SK-N-SH (cell line): ENCODE data around the gene MANSC4. TPM values are rescaled to one million over a fixed set of nuclear protein-coding genes. Genes with fewer than 3 reads are reported as not detected.

Experiments used
- CTCF ChIA-PET: fragments of 300-600, 350-600 bp; formaldehyde crosslinking; extraction: SDS; loops from one replicate; lab custom pipeline; 2021; lab: Yijun Ruan, JAX
- POLR2A ChIA-PET: fragments of 350-600 bp; sonication (Branson Sonifier 250); formaldehyde crosslinking; extraction: SDS; loops from one replicate; lab custom pipeline; 2020; ENCODE audit warnings: antibody characterized with exemption, inconsistent platforms; lab: Yijun Ruan, JAX
- DNase-seq: peaks from one replicate; pipeline ENCODE4 v3.0.0; 2012
- H2AFZ ChIP-seq: fragments of 200-600 bp; sonication (generic); 2 replicates; pipeline ENCODE4 v1.8.1; 2016; ENCODE audit warnings: antibody characterized with exemption, mild to moderate bottlenecking, low read depth
- H3F3A ChIP-seq: fragments of 200-600 bp; sonication (generic); replicated peaks from 2 replicates; pipeline ENCODE3; 2016; ENCODE audit warnings: antibody characterized with exemption, mild to moderate bottlenecking; ENCODE audit not compliant: insufficient read depth
- H3K27ac ChIP-seq, 2 experiments: fragments of 200-500 bp in 1 of 2; fragments of 200-600 bp in 1 of 2; sonication (Bioruptor generic) in 1 of 2; sonication (generic), shearing (Covaris generic) in 1 of 2; 2 replicates each; pipeline versions ENCODE4 v1.5.1 to v1.6.1; 2014 to 2016; ENCODE audit warnings: low read depth in 2 of 2, inconsistent platforms in 1 of 2, low read length in 1 of 2, mild to moderate bottlenecking in 1 of 2, mixed read lengths in 1 of 2
- H3K27me3 ChIP-seq: fragments of 200-600 bp; sonication (generic), shearing (Covaris generic); 2 replicates; pipeline ENCODE4 v1.6.1; 2016; ENCODE audit warnings: mixed run types; ENCODE audit not compliant: insufficient read depth
- H3K36me3 ChIP-seq, 2 experiments: fragments of 200-500 bp in 1 of 2; fragments of 200-600 bp in 1 of 2; sonication (Bioruptor generic) in 1 of 2; sonication (generic) in 1 of 2; replicated peaks in 1 of 2; 2 replicates each; pipeline versions ENCODE3 to v1.5.1; 2014 to 2016; ENCODE audit warnings: low read length in 1 of 2, mild to moderate bottlenecking in 1 of 2; ENCODE audit not compliant: insufficient read depth in 2 of 2, control insufficient read depth in 1 of 2
- H3K4me1 ChIP-seq, 2 experiments: fragments of 200-500 bp in 1 of 2; fragments of 200-600 bp in 1 of 2; sonication (Bioruptor generic) in 1 of 2; sonication (generic), shearing (Covaris generic) in 1 of 2; 2 replicates each; pipeline versions ENCODE4 v1.5.1 to v1.6.1; 2014 to 2016; ENCODE audit warnings: low read depth in 1 of 2, low read length in 1 of 2, mixed run types in 1 of 2; ENCODE audit not compliant: insufficient read depth in 2 of 2, control insufficient read depth in 1 of 2
- H3K4me2 ChIP-seq: fragments of 200-600 bp; sonication (generic), shearing (Covaris generic); 2 replicates; pipeline ENCODE4 v1.6.1; 2017; ENCODE audit warnings: mixed run types
- H3K4me3 ChIP-seq, 2 experiments: fragments of 200-500 bp in 1 of 2; fragments of 200-600 bp in 1 of 2; sonication (Bioruptor generic) in 1 of 2; sonication (generic), shearing (Covaris generic) in 1 of 2; 2 replicates each; pipeline versions ENCODE4 v1.5.1 to v1.8.1; 2014 to 2016; ENCODE audit warnings: low read depth in 2 of 2, inconsistent platforms in 1 of 2, low read length in 1 of 2, mild to moderate bottlenecking in 1 of 2, mixed read lengths in 1 of 2, moderate library complexity in 1 of 2
- H3K79me2 ChIP-seq: fragments of 200-600 bp; sonication (generic); 2 replicates; pipeline ENCODE4 v1.8.1; 2017; ENCODE audit warnings: mild to moderate bottlenecking; ENCODE audit not compliant: insufficient read depth
- H3K9ac ChIP-seq: fragments of 200-600 bp; sonication (generic); 2 replicates; pipeline ENCODE4 v1.6.1; 2017; ENCODE audit warnings: mixed run types
- H3K9me2 ChIP-seq: fragments of 200-600 bp; sonication (generic); 2 replicates; pipeline ENCODE4 v1.6.1; 2017; ENCODE audit warnings: mixed run types
- H3K9me3 ChIP-seq: fragments of 200-600 bp; sonication (generic); 2 replicates; pipeline ENCODE4 v1.6.1; 2017; ENCODE audit warnings: mixed run types, mild to moderate bottlenecking, moderate library complexity
- H4K20me1 ChIP-seq: fragments of 200-600 bp; sonication (generic); 2 replicates; pipeline ENCODE4 v1.6.1; 2017; ENCODE audit warnings: mild to moderate bottlenecking, mixed run types; ENCODE audit not compliant: insufficient read depth
- EP300 ChIP-seq, 2 experiments: IDR thresholded peaks; 2 replicates each; pipeline versions ENCODE4 v1.4.0 to v1.6.1; 2012; ENCODE audit warnings: borderline replicate concordance in 1 of 2, low read depth in 1 of 2, low read length in 1 of 2
- EZH2phosphoT487 ChIP-seq: fragments of 200-600 bp; sonication (generic); IDR thresholded peaks from 2 replicates; pipeline ENCODE4 v1.6.1; 2017; ENCODE audit warnings: low read depth, mixed run types, mild to moderate bottlenecking, antibody characterized with exemption, moderate library complexity, borderline replicate concordance
- FOXJ3 ChIP-seq: sonication (generic); formaldehyde crosslinking; IDR thresholded peaks from 2 replicates; pipeline ENCODE4 v1.5.1; 2020; ENCODE audit warnings: mild to moderate bottlenecking, missing genetic modification reagents
- FOXM1 ChIP-seq: IDR thresholded peaks from 2 replicates; pipeline ENCODE4 v1.4.0; 2012; ENCODE audit warnings: low read depth, mild to moderate bottlenecking
- MXI1 ChIP-seq: IDR thresholded peaks from 2 replicates; pipeline ENCODE4 v1.6.1; 2012; ENCODE audit warnings: mild to moderate bottlenecking, low read depth, low read length, improper control_type of control experiment
- NFIC ChIP-seq: IDR thresholded peaks from 2 replicates; pipeline ENCODE4 v1.4.0; 2012; ENCODE audit warnings: borderline replicate concordance
- RAD21 ChIP-seq: IDR thresholded peaks from 2 replicates; pipeline ENCODE4 v1.6.1; 2012; ENCODE audit warnings: mild to moderate bottlenecking, low read length
- RCOR1 ChIP-seq: fragments of 150-350 bp; IDR thresholded peaks from 2 replicates; pipeline ENCODE4 v1.6.1; 2017; ENCODE audit warnings: antibody characterized with exemption, low read length
- RFX5 ChIP-seq: IDR thresholded peaks from 2 replicates; pipeline ENCODE4 v1.6.1; 2012; ENCODE audit warnings: mild to moderate bottlenecking, improper control_type of control experiment, low read length
- SIN3A ChIP-seq: IDR thresholded peaks from 2 replicates; pipeline ENCODE4 v1.6.1; 2012; ENCODE audit warnings: low read depth, mild to moderate bottlenecking, low read length, moderate library complexity, borderline replicate concordance
- SMC3 ChIP-seq: IDR thresholded peaks from 2 replicates; pipeline ENCODE4 v1.6.1; 2012; ENCODE audit warnings: low read depth, low read length, improper control_type of control experiment
- TAF1 ChIP-seq: IDR thresholded peaks from 2 replicates; pipeline ENCODE4 v1.6.1; 2012; ENCODE audit warnings: low read depth, mild to moderate bottlenecking, low read length, moderate library complexity, borderline replicate concordance
- WGBS: methylation state at CpG from one replicate; pipeline ENCODE4 v1.1.6; 2017; ENCODE audit warnings: low lambda C conversion rate; 5-methylcytosine and 5-hydroxymethylcytosine counted together
- polyA plus RNA-seq, 3 experiments: library from polyadenylated mRNA; depleted of rRNA; stranded (reverse); fragments of >200 nt; gene quantifications; 2 replicates each; pipeline ENCODE4 v1.2.3, GENCODE V29; 2012
- TF ChIP-seq, protein P1 (sequence below): IDR thresholded peaks from 2 replicates; pipeline ENCODE4 v1.4.0; 2012; ENCODE audit warnings: low read depth, borderline replicate concordance
- TF ChIP-seq, protein P2 (sequence below): IDR thresholded peaks from 2 replicates; pipeline ENCODE4 v1.4.0; 2012; ENCODE audit warnings: low read depth

Gene MANSC4
- polyA plus RNA-seq, 1 of the 3 experiments (the other 2 are of a cell fraction): not detected

DNA sequence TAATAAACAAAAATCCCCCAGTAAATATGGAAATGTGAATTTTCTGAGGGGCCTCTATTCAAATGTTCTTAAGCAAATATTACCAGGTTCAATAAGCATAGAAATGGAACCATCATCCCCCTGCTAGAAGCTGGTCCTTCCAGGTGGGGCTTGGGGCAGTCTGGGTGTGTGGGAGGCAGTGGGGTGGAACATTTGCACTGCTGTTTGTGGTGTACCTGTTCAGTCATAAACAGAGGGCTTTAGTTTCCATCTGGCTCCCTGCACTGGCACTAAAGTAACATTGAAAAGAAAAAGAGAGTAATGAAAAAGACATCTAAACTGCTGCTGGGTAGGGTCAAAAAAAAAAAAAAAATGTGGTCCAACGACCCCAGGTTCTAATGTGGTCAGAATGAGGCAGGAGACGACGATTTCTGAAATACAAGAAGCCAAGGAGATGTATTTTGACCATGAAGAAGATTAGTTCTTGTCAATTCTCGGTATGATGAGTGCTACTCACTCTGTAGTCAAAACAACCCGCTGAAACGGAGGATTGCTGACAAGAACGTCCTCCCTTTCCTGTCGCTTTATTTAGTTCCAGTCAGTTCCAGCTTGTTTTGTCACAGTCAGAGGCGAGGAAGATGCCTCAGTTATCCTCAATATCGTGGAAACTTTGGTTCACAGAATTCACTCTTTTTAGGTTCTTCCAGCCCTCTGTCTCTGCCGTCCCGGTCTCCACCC is 44.2 kb upstream of the MANSC4 start:
- H4K20me1 ChIP-seq: no peaks in the 10 kb centered on the region

DNA sequence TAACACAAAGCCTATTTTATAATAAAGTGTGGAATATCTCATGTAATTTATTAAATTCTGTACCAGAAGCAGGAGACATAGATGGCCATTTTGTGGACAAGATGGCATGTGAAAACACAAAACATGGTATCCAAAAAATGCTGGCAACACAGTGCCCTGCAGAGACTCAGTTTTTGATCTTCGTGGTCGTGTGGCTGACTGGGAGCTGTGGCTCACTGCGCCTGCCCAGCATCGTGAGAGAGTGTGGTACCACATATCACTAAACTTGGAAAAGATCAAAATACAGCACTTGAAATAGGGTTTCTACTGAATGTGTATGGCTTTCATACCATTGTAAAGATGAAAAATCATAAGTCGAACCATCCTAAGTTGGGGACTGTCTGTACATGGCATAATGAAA is 43.0 kb upstream of the MANSC4 start:
- CTCF ChIA-PET: interaction anchor here (5.6 kb wide), 1 partner anchor 86 kb away, joined by 92 read pairs; no protein-coding TSS in a partner anchor
- WGBS: 99% methylated on average over 5 of the region's 5 CpGs
- Histone ChIP-seq H3K9ac (no peak overlapping the region), H3K4me3 (no peak overlapping the region), H2AFZ (no peak overlapping the region), H3K79me2 (no peaks in the 10 kb centered on the region), H3K4me2 (no peak overlapping the region), H3K36me3 (no peaks in the 10 kb centered on the region), H4K20me1 (no peaks in the 10 kb centered on the region)
- POLR2A ChIA-PET: no interaction called here
- no peak for TF ChIP-seq EP300 (IDR thresholded peaks at IDR 0.05; ENCODE audit: borderline replicate concordance in 1 of 2, low read depth in 1 of 2, low read length in 1 of 2)
- TF ChIP-seq RCOR1: no peak
- TF ChIP-seq FOXM1: no peak
- TF ChIP-seq EZH2phosphoT487: no peak
- TF ChIP-seq, all 33 proteins: peak for 0
- Histone ChIP-seq H3K4me1 (peaks cover 4 to 15% of the 10 kb centered on the region in 2 experiments; a peak in 3 of 4 replicates), H3K27ac (no peak overlapping the region), H3K9me2 (no peaks in the 10 kb centered on the region), H3K27me3 (no peaks in the 10 kb centered on the region), H3F3A (peaks cover 6% of the 10 kb centered on the region), H3K9me3 (no peaks in the 10 kb centered on the region)
- DNase-seq: no peak

More for the DNA sequence above, 44.2 kb upstream of the MANSC4 start:
- no peak overlapping the region for H3K9ac ChIP-seq
- H3K4me2 ChIP-seq: no peak overlapping the region
- H3K4me1 ChIP-seq: peaks cover 4 to 5% of the 10 kb centered on the region in 2 experiments; a peak in 3 of 4 replicates
- no peak for DNase-seq
- ChIA-PET CTCF (interaction anchor here (0.9 to 5.6 kb wide), 2 partner anchors 88 to 117 kb away, joined by 3 to 92 read pairs; no protein-coding TSS in a partner anchor), POLR2A (no interaction called here)
- H3K27ac ChIP-seq: no peak overlapping the region
- TF ChIP-seq SMC3: no peak
- TF ChIP-seq NFIC: no peak
- no peak for TF ChIP-seq RCOR1
- TF ChIP-seq, protein P1, sequence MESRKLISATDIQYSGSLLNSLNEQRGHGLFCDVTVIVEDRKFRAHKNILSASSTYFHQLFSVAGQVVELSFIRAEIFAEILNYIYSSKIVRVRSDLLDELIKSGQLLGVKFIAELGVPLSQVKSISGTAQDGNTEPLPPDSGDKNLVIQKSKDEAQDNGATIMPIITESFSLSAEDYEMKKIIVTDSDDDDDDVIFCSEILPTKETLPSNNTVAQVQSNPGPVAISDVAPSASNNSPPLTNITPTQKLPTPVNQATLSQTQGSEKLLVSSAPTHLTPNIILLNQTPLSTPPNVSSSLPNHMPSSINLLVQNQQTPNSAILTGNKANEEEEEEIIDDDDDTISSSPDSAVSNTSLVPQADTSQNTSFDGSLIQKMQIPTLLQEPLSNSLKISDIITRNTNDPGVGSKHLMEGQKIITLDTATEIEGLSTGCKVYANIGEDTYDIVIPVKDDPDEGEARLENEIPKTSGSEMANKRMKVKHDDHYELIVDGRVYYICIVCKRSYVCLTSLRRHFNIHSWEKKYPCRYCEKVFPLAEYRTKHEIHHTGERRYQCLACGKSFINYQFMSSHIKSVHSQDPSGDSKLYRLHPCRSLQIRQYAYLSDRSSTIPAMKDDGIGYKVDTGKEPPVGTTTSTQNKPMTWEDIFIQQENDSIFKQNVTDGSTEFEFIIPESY: no peak
- TF ChIP-seq, protein P2, sequence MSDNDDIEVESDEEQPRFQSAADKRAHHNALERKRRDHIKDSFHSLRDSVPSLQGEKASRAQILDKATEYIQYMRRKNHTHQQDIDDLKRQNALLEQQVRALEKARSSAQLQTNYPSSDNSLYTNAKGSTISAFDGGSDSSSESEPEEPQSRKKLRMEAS: no peak
- no peak for TF ChIP-seq SIN3A
- TF ChIP-seq FOXJ3 (CRISPR knock-in tag): no peak
- no peak for TF ChIP-seq MXI1
- no peak for TF ChIP-seq EZH2phosphoT487
- no peak for TF ChIP-seq TAF1
- TF ChIP-seq RFX5: no peak
- no peak for TF ChIP-seq RAD21
- H2AFZ ChIP-seq: no peak overlapping the region
- H3K27me3 ChIP-seq: no peaks in the 10 kb centered on the region
- no peaks in the 10 kb centered on the region for H3K36me3 ChIP-seq
- WGBS: 82% methylated on average over 12 of the region's 12 CpGs
- H3K9me2 ChIP-seq: no peaks in the 10 kb centered on the region
- no peaks in the 10 kb centered on the region for H3K79me2 ChIP-seq
- no peak overlapping the region for H3K4me3 ChIP-seq
- no peaks in the 10 kb centered on the region for H3K9me3 ChIP-seq
- peaks cover 6% of the 10 kb centered on the region for H3F3A ChIP-seq
